SK-N-SH treated with all-trans-retinoic acid at 6 μM for 48 hours (cell line): ENCODE measurements around the gene FLII.

Experiments
- ATAC-seq: fragments of 200-7000 bp; cut with Tn5 transposase; 3 replicates; pipeline ENCODE4 v1.9.1; 2020; ENCODE audit warnings: mild to moderate bottlenecking, moderate library complexity
- ARNTL ChIP-seq: fragments of 450-650 bp; formaldehyde crosslinking; IDR thresholded peaks from 2 replicates; pipeline ENCODE4 v1.5.0; 2020; ENCODE audit warnings: low read depth, mild to moderate bottlenecking, moderate library complexity, borderline replicate concordance
- BACH2 ChIP-seq: fragments of 250-450 bp; sonication (Bioruptor Pico); IDR thresholded peaks from 2 replicates; pipeline ENCODE4 v1.9.0; 2021; ENCODE audit warnings: mild to moderate bottlenecking, borderline replicate concordance
- CSDC2 ChIP-seq: fragments of 250-450 bp; sonication (Bioruptor Pico); IDR thresholded peaks from 2 replicates; pipeline ENCODE4 v1.5.0; 2020; ENCODE audit warnings: mild to moderate bottlenecking, moderate library complexity
- ESRRG ChIP-seq: fragments of 250-450 bp; sonication (Bioruptor Pico); IDR thresholded peaks from 2 replicates; pipeline ENCODE4 v1.6.1; 2021; ENCODE audit warnings: mild to moderate bottlenecking
- GLIS3 ChIP-seq: fragments of 250-450 bp; sonication (Bioruptor Pico); IDR thresholded peaks from 2 replicates; pipeline ENCODE4 v1.5.0; 2020; ENCODE audit warnings: mild to moderate bottlenecking, moderate library complexity
- ISL1 ChIP-seq: fragments of 250-450 bp; sonication (Bioruptor Pico); IDR thresholded peaks from 2 replicates; pipeline ENCODE4 v2.1.2; 2022; ENCODE audit warnings: mild to moderate bottlenecking, moderate library complexity
- OSR1 ChIP-seq: fragments of 250-450 bp; sonication (Bioruptor Pico); IDR thresholded peaks from 2 replicates; pipeline ENCODE4 v1.8.0; 2022; ENCODE audit warnings: moderate library complexity, mild to moderate bottlenecking, inconsistent platforms
- PPARA ChIP-seq: fragments of 250-450 bp; sonication (Bioruptor Pico); IDR thresholded peaks from 2 replicates; pipeline ENCODE4 v1.5.0; 2020; ENCODE audit warnings: mild to moderate bottlenecking, borderline replicate concordance
- RARB ChIP-seq: fragments of 250-450 bp; sonication (Bioruptor Pico); IDR thresholded peaks from 2 replicates; pipeline ENCODE4 v1.8.0; 2021; ENCODE audit warnings: mild to moderate bottlenecking, moderate library complexity
- SNAI2 ChIP-seq: fragments of 250-450 bp; sonication (Bioruptor Pico); IDR thresholded peaks from 2 replicates; pipeline ENCODE4 v1.5.0; 2020; ENCODE audit warnings: mild to moderate bottlenecking, moderate library complexity
- TCF4 ChIP-seq: fragments of 250-450 bp; sonication (Bioruptor Pico); IDR thresholded peaks from 2 replicates; pipeline ENCODE4 v1.8.0; 2021; ENCODE audit warnings: mild to moderate bottlenecking, moderate library complexity, borderline replicate concordance
- TOX ChIP-seq: fragments of 250-450 bp; sonication (Bioruptor Pico); IDR thresholded peaks from 2 replicates; pipeline ENCODE4 v1.8.0; 2021; ENCODE audit warnings: mild to moderate bottlenecking, moderate library complexity, borderline replicate concordance
- ZC3H10 ChIP-seq: fragments of 250-450 bp; sonication (Bioruptor Pico); IDR thresholded peaks from 2 replicates; pipeline ENCODE4 v1.5.1; 2021; ENCODE audit warnings: mild to moderate bottlenecking, moderate library complexity
- ZFP3 ChIP-seq: fragments of 250-450 bp; sonication (Bioruptor Pico); IDR thresholded peaks from 2 replicates; pipeline ENCODE4 v1.5.0; 2020; ENCODE audit warnings: mild to moderate bottlenecking, moderate library complexity
- ZFP30 ChIP-seq: fragments of 450-650 bp; formaldehyde crosslinking; IDR thresholded peaks from 2 replicates; pipeline ENCODE4 v1.5.0; 2022; ENCODE audit warnings: mild to moderate bottlenecking, moderate library complexity
- ZNF565 ChIP-seq: fragments of 450-650 bp; formaldehyde crosslinking; conservative IDR thresholded peaks from 2 replicates; pipeline ENCODE4 v1.5.0; 2020; ENCODE audit warnings: low read depth, mild to moderate bottlenecking, moderate library complexity
- ZNF70 ChIP-seq: fragments of 450-650 bp; formaldehyde crosslinking; IDR thresholded peaks from 2 replicates; pipeline ENCODE4 v1.5.0; 2020; ENCODE audit warnings: mild to moderate bottlenecking, moderate library complexity
- ZNF8 ChIP-seq: fragments of 450-650 bp; formaldehyde crosslinking; IDR thresholded peaks from 2 replicates; pipeline ENCODE4 v1.5.0; 2020; ENCODE audit warnings: mild to moderate bottlenecking, moderate library complexity
- TF ChIP-seq, protein P1 (sequence below): fragments of 250-450 bp; sonication (Bioruptor Pico); IDR thresholded peaks from 2 replicates; pipeline ENCODE4 v1.5.0; 2020; ENCODE audit warnings: mild to moderate bottlenecking, moderate library complexity
- TF ChIP-seq, protein P2 (sequence below): fragments of 250-450 bp; sonication (Bioruptor Pico); IDR thresholded peaks from 2 replicates; pipeline ENCODE4 v1.5.1; 2020; ENCODE audit warnings: low read depth, mild to moderate bottlenecking, moderate library complexity
- TF ChIP-seq, protein P3 (sequence below): fragments of 250-450 bp; sonication (Bioruptor Pico); IDR thresholded peaks from 2 replicates; pipeline ENCODE4 v1.8.0; 2020; ENCODE audit warnings: mild to moderate bottlenecking, moderate library complexity, borderline replicate concordance
- TF ChIP-seq, protein P4 (sequence below): fragments of 250-450 bp; sonication (Bioruptor Pico); IDR thresholded peaks from 2 replicates; pipeline ENCODE4 v1.8.0; 2021; ENCODE audit warnings: low read depth, mild to moderate bottlenecking, moderate library complexity, borderline replicate concordance
- TF ChIP-seq, protein P5 (sequence below): fragments of 250-450 bp; sonication (Bioruptor Pico); IDR thresholded peaks from 2 replicates; pipeline ENCODE4 v1.5.1; 2021; ENCODE audit warnings: mild to moderate bottlenecking, moderate library complexity

The FLII gene

DNA sequence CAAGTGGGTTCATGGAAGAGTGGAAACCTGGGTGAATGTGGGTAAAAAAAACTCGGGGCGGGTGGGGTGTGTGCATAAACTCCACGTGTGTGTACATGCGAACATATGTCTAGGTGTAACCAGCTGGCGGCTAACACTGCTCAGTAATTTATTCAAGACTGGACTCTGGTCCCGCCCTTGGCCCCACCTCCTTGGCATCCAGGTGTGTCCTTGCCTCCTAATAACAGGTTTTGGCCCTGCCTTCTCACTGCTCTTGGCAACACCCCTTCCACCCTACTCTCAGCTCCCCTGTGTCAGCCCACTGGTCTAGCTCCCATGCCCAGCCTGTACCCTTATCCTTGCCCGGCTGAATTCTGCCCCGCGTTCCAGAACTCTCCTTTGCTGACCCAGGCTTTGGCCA is 8.3 kb downstream of the FLII start:
- no peak for ATAC-seq
- TF ChIP-seq CSDC2 (CRISPR knock-in tag) (no peak), ZFP3 (CRISPR knock-in tag) (no peak), ZNF70 (no peak), ARNTL (no peak), ISL1 (CRISPR knock-in tag) (no peak), GLIS3 (CRISPR knock-in tag) (no peak), BACH2 (CRISPR knock-in tag) (no peak), PPARA (CRISPR knock-in tag) (no peak), ZNF8 (CRISPR knock-in tag) (no peak), OSR1 (CRISPR knock-in tag) (no peak), ZFP30 (no peak), TOX (CRISPR knock-in tag) (no peak), RARB (CRISPR knock-in tag) (no peak), SNAI2 (CRISPR knock-in tag) (no peak)
- TF ChIP-seq, protein P1, sequence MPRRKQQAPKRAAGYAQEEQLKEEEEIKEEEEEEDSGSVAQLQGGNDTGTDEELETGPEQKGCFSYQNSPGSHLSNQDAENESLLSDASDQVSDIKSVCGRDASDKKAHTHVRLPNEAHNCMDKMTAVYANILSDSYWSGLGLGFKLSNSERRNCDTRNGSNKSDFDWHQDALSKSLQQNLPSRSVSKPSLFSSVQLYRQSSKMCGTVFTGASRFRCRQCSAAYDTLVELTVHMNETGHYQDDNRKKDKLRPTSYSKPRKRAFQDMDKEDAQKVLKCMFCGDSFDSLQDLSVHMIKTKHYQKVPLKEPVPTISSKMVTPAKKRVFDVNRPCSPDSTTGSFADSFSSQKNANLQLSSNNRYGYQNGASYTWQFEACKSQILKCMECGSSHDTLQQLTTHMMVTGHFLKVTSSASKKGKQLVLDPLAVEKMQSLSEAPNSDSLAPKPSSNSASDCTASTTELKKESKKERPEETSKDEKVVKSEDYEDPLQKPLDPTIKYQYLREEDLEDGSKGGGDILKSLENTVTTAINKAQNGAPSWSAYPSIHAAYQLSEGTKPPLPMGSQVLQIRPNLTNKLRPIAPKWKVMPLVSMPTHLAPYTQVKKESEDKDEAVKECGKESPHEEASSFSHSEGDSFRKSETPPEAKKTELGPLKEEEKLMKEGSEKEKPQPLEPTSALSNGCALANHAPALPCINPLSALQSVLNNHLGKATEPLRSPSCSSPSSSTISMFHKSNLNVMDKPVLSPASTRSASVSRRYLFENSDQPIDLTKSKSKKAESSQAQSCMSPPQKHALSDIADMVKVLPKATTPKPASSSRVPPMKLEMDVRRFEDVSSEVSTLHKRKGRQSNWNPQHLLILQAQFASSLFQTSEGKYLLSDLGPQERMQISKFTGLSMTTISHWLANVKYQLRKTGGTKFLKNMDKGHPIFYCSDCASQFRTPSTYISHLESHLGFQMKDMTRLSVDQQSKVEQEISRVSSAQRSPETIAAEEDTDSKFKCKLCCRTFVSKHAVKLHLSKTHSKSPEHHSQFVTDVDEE (CRISPR knock-in tag) = no peak
- TF ChIP-seq, protein P2, sequence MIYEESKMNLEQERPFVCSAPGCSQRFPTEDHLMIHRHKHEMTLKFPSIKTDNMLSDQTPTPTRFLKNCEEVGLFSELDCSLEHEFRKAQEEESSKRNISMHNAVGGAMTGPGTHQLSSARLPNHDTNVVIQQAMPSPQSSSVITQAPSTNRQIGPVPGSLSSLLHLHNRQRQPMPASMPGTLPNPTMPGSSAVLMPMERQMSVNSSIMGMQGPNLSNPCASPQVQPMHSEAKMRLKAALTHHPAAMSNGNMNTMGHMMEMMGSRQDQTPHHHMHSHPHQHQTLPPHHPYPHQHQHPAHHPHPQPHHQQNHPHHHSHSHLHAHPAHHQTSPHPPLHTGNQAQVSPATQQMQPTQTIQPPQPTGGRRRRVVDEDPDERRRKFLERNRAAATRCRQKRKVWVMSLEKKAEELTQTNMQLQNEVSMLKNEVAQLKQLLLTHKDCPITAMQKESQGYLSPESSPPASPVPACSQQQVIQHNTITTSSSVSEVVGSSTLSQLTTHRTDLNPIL = no peak
- TF ChIP-seq, protein P3, sequence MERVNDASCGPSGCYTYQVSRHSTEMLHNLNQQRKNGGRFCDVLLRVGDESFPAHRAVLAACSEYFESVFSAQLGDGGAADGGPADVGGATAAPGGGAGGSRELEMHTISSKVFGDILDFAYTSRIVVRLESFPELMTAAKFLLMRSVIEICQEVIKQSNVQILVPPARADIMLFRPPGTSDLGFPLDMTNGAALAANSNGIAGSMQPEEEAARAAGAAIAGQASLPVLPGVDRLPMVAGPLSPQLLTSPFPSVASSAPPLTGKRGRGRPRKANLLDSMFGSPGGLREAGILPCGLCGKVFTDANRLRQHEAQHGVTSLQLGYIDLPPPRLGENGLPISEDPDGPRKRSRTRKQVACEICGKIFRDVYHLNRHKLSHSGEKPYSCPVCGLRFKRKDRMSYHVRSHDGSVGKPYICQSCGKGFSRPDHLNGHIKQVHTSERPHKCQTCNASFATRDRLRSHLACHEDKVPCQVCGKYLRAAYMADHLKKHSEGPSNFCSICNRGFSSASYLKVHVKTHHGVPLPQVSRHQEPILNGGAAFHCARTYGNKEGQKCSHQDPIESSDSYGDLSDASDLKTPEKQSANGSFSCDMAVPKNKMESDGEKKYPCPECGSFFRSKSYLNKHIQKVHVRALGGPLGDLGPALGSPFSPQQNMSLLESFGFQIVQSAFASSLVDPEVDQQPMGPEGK (CRISPR knock-in tag) = no peak

DNA sequence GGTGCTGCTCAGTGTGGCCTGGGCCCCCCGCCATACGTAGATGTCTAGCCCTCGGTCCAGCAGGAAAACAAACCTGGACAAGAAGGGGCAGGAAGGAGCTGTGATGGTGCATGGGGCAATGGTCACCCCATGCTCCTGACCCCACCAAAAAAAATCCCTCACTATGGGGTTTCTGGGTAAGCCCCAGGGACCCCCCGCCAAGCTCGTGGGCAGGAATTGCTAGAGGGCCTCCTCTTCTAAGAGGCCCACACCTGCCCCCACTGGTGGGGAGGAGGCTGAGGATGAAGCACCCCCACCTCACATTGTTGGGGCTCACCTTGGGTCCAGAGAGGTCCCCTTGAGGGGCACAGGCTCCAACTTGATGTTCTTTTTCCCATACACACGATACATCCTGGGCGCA is 9.7 kb downstream of the FLII start:
- ATAC-seq = no peak; the same call in 2 of the 3 replicates
- TF ChIP-seq, protein P4, sequence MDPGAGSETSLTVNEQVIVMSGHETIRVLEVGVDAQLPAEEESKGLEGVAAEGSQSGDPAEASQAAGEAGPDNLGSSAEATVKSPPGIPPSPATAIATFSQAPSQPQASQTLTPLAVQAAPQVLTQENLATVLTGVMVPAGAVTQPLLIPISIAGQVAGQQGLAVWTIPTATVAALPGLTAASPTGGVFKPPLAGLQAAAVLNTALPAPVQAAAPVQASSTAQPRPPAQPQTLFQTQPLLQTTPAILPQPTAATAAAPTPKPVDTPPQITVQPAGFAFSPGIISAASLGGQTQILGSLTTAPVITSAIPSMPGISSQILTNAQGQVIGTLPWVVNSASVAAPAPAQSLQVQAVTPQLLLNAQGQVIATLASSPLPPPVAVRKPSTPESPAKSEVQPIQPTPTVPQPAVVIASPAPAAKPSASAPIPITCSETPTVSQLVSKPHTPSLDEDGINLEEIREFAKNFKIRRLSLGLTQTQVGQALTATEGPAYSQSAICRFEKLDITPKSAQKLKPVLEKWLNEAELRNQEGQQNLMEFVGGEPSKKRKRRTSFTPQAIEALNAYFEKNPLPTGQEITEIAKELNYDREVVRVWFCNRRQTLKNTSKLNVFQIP (CRISPR knock-in tag) = no peak
- TF ChIP-seq ZFP30 (no peak), ZFP3 (CRISPR knock-in tag) (no peak)

DNA sequence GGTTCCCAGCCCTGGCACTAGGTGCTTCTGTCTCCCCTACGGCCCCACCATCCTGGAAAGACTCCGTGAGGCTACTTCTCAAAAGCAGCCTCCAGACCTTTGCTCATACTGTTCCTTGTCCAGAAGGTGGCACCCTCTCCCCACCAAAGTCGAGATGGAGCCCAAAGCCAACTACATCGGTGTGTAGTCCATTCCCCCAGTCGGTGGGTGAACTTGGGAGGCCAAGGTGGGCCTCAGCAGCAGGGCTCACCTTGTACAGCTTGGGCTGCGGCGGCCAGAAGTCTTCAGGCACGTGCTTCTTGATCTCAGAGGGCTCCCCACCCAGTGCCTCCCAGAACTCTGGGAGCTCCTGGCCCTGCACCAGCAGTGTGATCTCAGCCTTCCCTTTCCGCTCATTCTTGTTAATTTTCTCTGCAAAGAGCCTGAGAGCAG is 10.2 kb downstream of the FLII start:
- TF ChIP-seq CSDC2 (CRISPR knock-in tag) (no peak), ZFP30 (no peak), OSR1 (CRISPR knock-in tag) (no peak), PPARA (CRISPR knock-in tag) (no peak), SNAI2 (CRISPR knock-in tag) (no peak), ZNF70 (no peak), ESRRG (CRISPR knock-in tag) (no peak), ZC3H10 (CRISPR knock-in tag) (no peak), TCF4 (CRISPR knock-in tag) (no peak), RARB (CRISPR knock-in tag) (no peak), ZNF565 (CRISPR knock-in tag) (no peak)
- TF ChIP-seq, protein P2 = no peak
- TF ChIP-seq, protein P1 (CRISPR knock-in tag) = no peak
- TF ChIP-seq, protein P4 (CRISPR knock-in tag) = no peak
- TF ChIP-seq, protein P5, sequence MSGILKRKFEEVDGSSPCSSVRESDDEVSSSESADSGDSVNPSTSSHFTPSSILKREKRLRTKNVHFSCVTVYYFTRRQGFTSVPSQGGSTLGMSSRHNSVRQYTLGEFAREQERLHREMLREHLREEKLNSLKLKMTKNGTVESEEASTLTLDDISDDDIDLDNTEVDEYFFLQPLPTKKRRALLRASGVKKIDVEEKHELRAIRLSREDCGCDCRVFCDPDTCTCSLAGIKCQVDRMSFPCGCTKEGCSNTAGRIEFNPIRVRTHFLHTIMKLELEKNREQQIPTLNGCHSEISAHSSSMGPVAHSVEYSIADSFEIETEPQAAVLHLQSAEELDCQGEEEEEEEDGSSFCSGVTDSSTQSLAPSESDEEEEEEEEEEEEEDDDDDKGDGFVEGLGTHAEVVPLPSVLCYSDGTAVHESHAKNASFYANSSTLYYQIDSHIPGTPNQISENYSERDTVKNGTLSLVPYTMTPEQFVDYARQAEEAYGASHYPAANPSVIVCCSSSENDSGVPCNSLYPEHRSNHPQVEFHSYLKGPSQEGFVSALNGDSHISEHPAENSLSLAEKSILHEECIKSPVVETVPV (CRISPR knock-in tag) = no peak
- ATAC-seq = peak; percentile 86
